Caco-2 (cell line): Measurements from ENCODE around the gene GPR65. TPM values are rescaled to one million over a fixed set of nuclear protein-coding genes. Genes with fewer than 3 reads are reported as not detected.

Source experiments
- BruUV-seq: library from RNA; stranded (reverse); fragments of 400-500 nt; replicated peaks from 2 replicates; lab custom pipeline; 2021; lab: Mats Ljungman, UMichigan
- CTCF ChIA-PET: fragments of 300-600 bp; sonication (Branson Sonifier 250); formaldehyde crosslinking; loops from one replicate; lab custom pipeline; 2022; ENCODE audit warnings: antibody characterized with exemption; lab: Charles Lee
- POLR2A ChIA-PET: fragments of 300-600 bp; sonication (Branson Sonifier 250); formaldehyde crosslinking; loops from one replicate; lab custom pipeline; 2022; ENCODE audit warnings: antibody characterized with exemption; lab: Charles Lee
- DNase-seq, 2 experiments: peaks; one replicate each; pipeline versions ENCODE4 v3.0.0 to v3.0.0-alpha.2; 2020 to 2022
- H3K27me3 ChIP-seq: replicated peaks from 2 replicates; pipeline ENCODE4 v1.6.0; 2011; ENCODE audit warnings: low read length; ENCODE audit not compliant: control insufficient read depth, insufficient read depth
- H3K36me3 ChIP-seq: 2 replicates; pipeline ENCODE4 v1.5.1; 2011; ENCODE audit warnings: low read length; ENCODE audit not compliant: control insufficient read depth, insufficient read depth
- H3K4me1 ChIP-seq: fragments of 250-450 bp; sonication (Bioruptor Pico); 2 replicates; pipeline ENCODE4 v1.5.1; 2020; ENCODE audit warnings: mild to moderate bottlenecking
- H3K4me3 ChIP-seq: 2 replicates; pipeline ENCODE4 v1.5.1; 2011; ENCODE audit warnings: low read depth, mild to moderate bottlenecking, control low read depth, low read length
- H3K9me3 ChIP-seq: fragments of 250-450 bp; sonication (Bioruptor Pico); 2 replicates; pipeline ENCODE4 v1.5.1; 2020; ENCODE audit warnings: mild to moderate bottlenecking, moderate library complexity
- H3K27ac Mint-ChIP-seq: one replicate; pipeline ENCODE4 v1.8.0; 2022; ENCODE audit warnings: mixed read lengths; ENCODE audit not compliant: unreplicated experiment
- H3K27me3 Mint-ChIP-seq: one replicate; pipeline ENCODE4 v1.8.0; 2022; ENCODE audit warnings: mixed read lengths; ENCODE audit not compliant: insufficient read depth, unreplicated experiment
- H3K36me3 Mint-ChIP-seq: one replicate; pipeline ENCODE4 v1.8.0; 2022; ENCODE audit warnings: mild to moderate bottlenecking, mixed read lengths; ENCODE audit not compliant: insufficient read depth, unreplicated experiment
- H3K4me1 Mint-ChIP-seq: one replicate; pipeline ENCODE4 v1.8.0; 2022; ENCODE audit warnings: low read depth, mixed read lengths; ENCODE audit not compliant: unreplicated experiment
- H3K4me3 Mint-ChIP-seq: one replicate; pipeline ENCODE4 v1.8.0; 2022; ENCODE audit warnings: mild to moderate bottlenecking, moderate library complexity, mixed read lengths; ENCODE audit not compliant: unreplicated experiment
- H3K9me3 Mint-ChIP-seq: one replicate; pipeline ENCODE4 v1.8.0; 2022; ENCODE audit warnings: mixed read lengths; ENCODE audit not compliant: unreplicated experiment
- CTCF ChIP-seq, 2 experiments: fragments of 200-600 bp in 1 of 2; IDR thresholded peaks; 1 replicate in 1 of 2; 2 replicates in 1 of 2; pipeline versions ENCODE4 v1.5.1 to v1.8.0; 2011 to 2022; ENCODE audit warnings: antibody characterized with exemption in 1 of 2, control low read depth in 1 of 2, inconsistent platforms in 1 of 2, low read depth in 1 of 2, low read length in 1 of 2, mild to moderate bottlenecking in 1 of 2, moderate library complexity in 1 of 2; ENCODE audit not compliant: insufficient read depth in 1 of 2, severe bottlenecking in 1 of 2, unreplicated experiment in 1 of 2
- intact Hi-C: fragments of 100-400 bp; cut with micrococcal nuclease; formaldehyde crosslinking; loops from one replicate; pipeline ENCODE4 v1.10.0; 2022; ENCODE audit not compliant: unreplicated experiment
- total RNA-seq: library from RNA; stranded (reverse); gene quantifications from 2 replicates; pipeline ENCODE4 v1.2.3, GENCODE V29; 2022

Gene GPR65
- total RNA-seq, 1 experiment from 2014 or later = not detected

- Histone ChIP-seq H3K4me3 (no peak overlapping the region), H3K27me3 (no peaks in the 10 kb centered on the region), H3K36me3 (no peaks in the 10 kb centered on the region), H3K4me1 (no peaks in the 10 kb centered on the region), H3K9me3 (no peaks in the 10 kb centered on the region)
- no peak for TF ChIP-seq CTCF (IDR thresholded peaks at IDR 0.05; ENCODE audit: insufficient read depth in 1 of 2, low read depth in 1 of 2, low read length in 1 of 2, severe bottlenecking in 1 of 2, unreplicated experiment in 1 of 2)
- Mint-ChIP-seq H3K27me3 (peaks cover 9% of the 10 kb centered on the region), H3K36me3 (no peaks in the 10 kb centered on the region), H3K9me3 (no peaks in the 10 kb centered on the region), H3K27ac (no peak overlapping the region), H3K4me1 (peaks cover 7% of the 10 kb centered on the region), H3K4me3 (no peak overlapping the region)
- POLR2A ChIA-PET = no interaction called here
- no TSS peak for BruUV-seq
- CTCF ChIA-PET = no interaction called here
- intact Hi-C loops = loop anchor here (5.0 kb wide), 2 partner anchors 427 to 552 kb away; partner anchors contain the start of gene ZC3H14
- no peak for DNase-seq
Observed at GRCh38 chr14:88010331-88010730, 5.4 kb downstream of the GPR65 start.

GRCh38 chr14:88012495-88012894, 7.6 kb downstream of the GPR65 start:
- no TSS peak for BruUV-seq
- Mint-ChIP-seq H3K27ac (no peak overlapping the region), H3K4me1 (peaks cover 7% of the 10 kb centered on the region), H3K36me3 (no peaks in the 10 kb centered on the region), H3K9me3 (no peaks in the 10 kb centered on the region), H3K4me3 (no peak overlapping the region), H3K27me3 (peaks cover 3% of the 10 kb centered on the region)
- no peak for TF ChIP-seq CTCF (IDR thresholded peaks at IDR 0.05; ENCODE audit: insufficient read depth in 1 of 2, low read depth in 1 of 2, low read length in 1 of 2, severe bottlenecking in 1 of 2, unreplicated experiment in 1 of 2)
- Histone ChIP-seq H3K4me1 (no peaks in the 10 kb centered on the region), H3K36me3 (no peaks in the 10 kb centered on the region), H3K27me3 (no peaks in the 10 kb centered on the region), H3K4me3 (no peak overlapping the region), H3K9me3 (no peaks in the 10 kb centered on the region)
- ChIA-PET POLR2A (no interaction called here), CTCF (interaction anchor here (0.5 to 1.5 kb wide), 3 partner anchors 156 to 221 kb away, joined by 3 to 6 read pairs (median 3); no protein-coding TSS in a partner anchor)
- DNase-seq = no peak
- intact Hi-C loops = loop anchor here (5.0 kb wide), 2 partner anchors 425 to 550 kb away; partner anchors contain the start of gene ZC3H14

GRCh38 chr14:88013750-88014349, 8.9 kb downstream of the GPR65 start:
- ChIA-PET CTCF (interaction anchor here (0.7 to 2.4 kb wide), 6 partner anchors 153 to 366 kb away, joined by 3 to 12 read pairs (median 4); no protein-coding TSS in a partner anchor), POLR2A (no interaction called here)
- Histone ChIP-seq H3K27me3 (no peaks in the 10 kb centered on the region), H3K4me1 (no peaks in the 10 kb centered on the region), H3K4me3 (no peak overlapping the region), H3K9me3 (no peaks in the 10 kb centered on the region), H3K36me3 (no peaks in the 10 kb centered on the region)
- no peak overlapping the region for H3K4me3 Mint-ChIP-seq
- no peaks in the 10 kb centered on the region for H3K36me3 Mint-ChIP-seq
- no peaks in the 10 kb centered on the region for H3K9me3 Mint-ChIP-seq
- intact Hi-C loops = loop anchor here (1.0 to 5.0 kb wide), 7 partner anchors 69 to 548 kb away; partner anchors contain the start of gene ZC3H14
- peak; percentile 74 to 76 for DNase-seq
- peaks cover 7% of the 10 kb centered on the region for H3K4me1 Mint-ChIP-seq
- H3K27me3 Mint-ChIP-seq = peaks cover 3% of the 10 kb centered on the region
- H3K27ac Mint-ChIP-seq = no peak overlapping the region
- peak; percentile 88 to 95 for TF ChIP-seq CTCF (IDR thresholded peaks at IDR 0.05; ENCODE audit: insufficient read depth in 1 of 2, low read depth in 1 of 2, low read length in 1 of 2, severe bottlenecking in 1 of 2, unreplicated experiment in 1 of 2)
- BruUV-seq = no TSS peak
